CD4-positive, alpha-beta T cell treated with Interleukin-12 subunit alpha and Interleukin-12 subunit beta, for 1 hour (primary cell): Measurements from ENCODE around the gene TRIM66.

Source experiments
- DNase-seq: peaks from one replicate; pipeline ENCODE4 v3.0.0-alpha.2; 2020

Gene TRIM66

GRCh38 chr11:8604078-8604723, 78.3 kb downstream of the TRIM66 start:
- DNase-seq, result peak; percentile 4

GRCh38 chr11:8603696-8604077, 78.8 kb downstream of the TRIM66 start:
- no peak for DNase-seq

- no peak for DNase-seq
These were observed 80.9 kb downstream of the TRIM66 start for GRCh38 chr11:8601376-8602133.

- DNase-seq, result no peak
These were observed 84.0 kb downstream of the TRIM66 start for GRCh38 chr11:8598506-8598905.

- no peak for DNase-seq
These were observed 85.3 kb downstream of the TRIM66 start for GRCh38 chr11:8597182-8597581.

- no peak for DNase-seq
These were observed 85.9 kb downstream of the TRIM66 start for GRCh38 chr11:8596504-8597046.

- peak; percentile 7 for DNase-seq
These were observed 88.2 kb downstream of the TRIM66 start, which contains the start of gene STK33 for GRCh38 chr11:8593935-8594909. Gene STK33, minus strand, starts transcription at chr11:8594228. Its CDS starts 119,323 bp downstream, at chr11:8474905.

- no peak for DNase-seq
These were observed 89.0 kb downstream of the TRIM66 start for GRCh38 chr11:8593455-8593854.

GRCh38 chr11:8587915-8588314, 94.5 kb downstream of the TRIM66 start:
- DNase-seq, result no peak

- DNase-seq, result no peak
These were observed 95.7 kb downstream of the TRIM66 start for GRCh38 chr11:8586805-8587204.

- no peak for DNase-seq
These were observed 96.3 kb downstream of the TRIM66 start for GRCh38 chr11:8586184-8586583.

GRCh38 chr11:8584511-8584910, 98.0 kb downstream of the TRIM66 start:
- no peak for DNase-seq

GRCh38 chr11:8584082-8584481, 98.4 kb downstream of the TRIM66 start:
- no peak for DNase-seq

GRCh38 chr11:8581300-8581699, 101.2 kb downstream of the TRIM66 start:
- no peak for DNase-seq

GRCh38 chr11:8577791-8578581, 104.5 kb downstream of the TRIM66 start:
- no peak for DNase-seq

- DNase-seq, result no peak
These were observed 107.7 kb downstream of the TRIM66 start for GRCh38 chr11:8574798-8575197.

- DNase-seq, result no peak
These were observed 108.7 kb downstream of the TRIM66 start for GRCh38 chr11:8573777-8574176.

- no peak for DNase-seq
These were observed 114.8 kb downstream of the TRIM66 start for GRCh38 chr11:8567602-8568198.

GRCh38 chr11:8566613-8567210, 115.8 kb downstream of the TRIM66 start:
- peak; percentile 37 for DNase-seq

- no peak for DNase-seq
These were observed 117.9 kb downstream of the TRIM66 start for GRCh38 chr11:8564526-8564925.
